Fibroblast of skin of scalp (primary cell): Measurements from ENCODE around the gene FOXP1.

Experiments used
- DNase-seq: peaks from one replicate; pipeline ENCODE4 v3.0.0-alpha.2; 2013

The FOXP1 gene

GRCh38 chr3:71203727-71204488 is 379.6 kb downstream of the FOXP1 start:
- no peak for DNase-seq

GRCh38 chr3:71202848-71203533 is 380.5 kb downstream of the FOXP1 start:
- no peak for DNase-seq

GRCh38 chr3:71201939-71202338 is 381.6 kb downstream of the FOXP1 start:
- peak; percentile 55 for DNase-seq

- no peak for DNase-seq
Measured at GRCh38 chr3:71197841-71198565, 385.5 kb downstream of the FOXP1 start.

GRCh38 chr3:71195492-71195891 is 388.0 kb downstream of the FOXP1 start:
- peak; percentile 86 for DNase-seq

- DNase-seq: no peak
Measured at GRCh38 chr3:71194785-71195184, 388.7 kb downstream of the FOXP1 start.

GRCh38 chr3:71191031-71191482 is 392.5 kb downstream of the FOXP1 start:
- no peak for DNase-seq

GRCh38 chr3:71189480-71189879 is 394.0 kb downstream of the FOXP1 start:
- DNase-seq: peak; percentile 42

GRCh38 chr3:71187715-71188114 is 395.8 kb downstream of the FOXP1 start:
- no peak for DNase-seq

- no peak for DNase-seq
Measured at GRCh38 chr3:71186801-71187200, 396.7 kb downstream of the FOXP1 start.

GRCh38 chr3:71185733-71186455 is 397.6 kb downstream of the FOXP1 start:
- DNase-seq: peak; percentile 82

- no peak for DNase-seq
Measured at GRCh38 chr3:71184252-71184651, 399.3 kb downstream of the FOXP1 start.

GRCh38 chr3:71183549-71183948 is 400.0 kb downstream of the FOXP1 start:
- no peak for DNase-seq

- DNase-seq: no peak
Measured at GRCh38 chr3:71180524-71180923, 403.0 kb downstream of the FOXP1 start.

GRCh38 chr3:71177375-71177774 is 406.2 kb downstream of the FOXP1 start:
- DNase-seq: no peak

- no peak for DNase-seq
Measured at GRCh38 chr3:71176366-71176765, 407.2 kb downstream of the FOXP1 start.

GRCh38 chr3:71175691-71176365 is 407.7 kb downstream of the FOXP1 start:
- no peak for DNase-seq

- peak; percentile 90 for DNase-seq
Measured at GRCh38 chr3:71172951-71173350, 410.6 kb downstream of the FOXP1 start.

- peak; percentile 96 for DNase-seq
Measured at GRCh38 chr3:71172189-71172588, 411.3 kb downstream of the FOXP1 start.

GRCh38 chr3:71171247-71171646 is 412.3 kb downstream of the FOXP1 start:
- DNase-seq: no peak

GRCh38 chr3:71168880-71169411 is 414.6 kb downstream of the FOXP1 start:
- DNase-seq: no peak
